ENCODE results near the gene C1orf53. TPM values are rescaled to one million over a fixed set of nuclear protein-coding genes. Genes with fewer than 3 reads are reported as not detected.

The C1orf53 gene
- total RNA-seq, 1 experiment from 2014 or later: 15.1 TPM

DNA sequence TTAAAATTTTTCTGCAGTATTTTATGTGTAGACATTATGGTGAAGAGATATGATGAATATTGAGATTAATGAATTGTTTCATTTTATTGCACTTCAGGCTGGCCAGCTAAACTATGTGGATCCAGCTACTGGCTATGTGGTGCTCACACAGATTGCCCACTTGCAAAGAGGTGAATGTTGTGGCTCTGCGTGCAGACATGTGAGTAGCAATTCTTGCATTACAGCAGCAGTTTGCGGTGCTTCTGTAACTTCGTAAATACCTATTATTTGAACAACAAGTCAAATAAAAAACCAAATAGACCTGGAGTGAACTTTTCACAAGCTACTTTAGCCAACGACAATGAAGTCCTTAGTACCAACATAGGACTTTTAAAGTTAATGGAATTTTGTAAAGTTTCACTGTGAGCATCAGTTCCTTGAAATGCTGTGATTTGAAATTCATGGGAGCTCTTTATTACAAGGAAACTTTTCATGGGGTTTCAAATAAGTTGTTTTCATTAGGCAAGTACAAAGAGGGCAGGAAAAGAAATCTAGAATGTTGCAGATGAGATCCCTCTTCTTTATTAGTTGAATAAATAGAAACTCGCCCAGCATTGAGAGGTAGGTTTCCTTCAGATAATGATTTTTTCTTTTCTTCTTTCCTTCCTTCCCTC lies 3.4 kb downstream of the C1orf53 start:
- no peaks in the 10 kb centered on the region for H3K9me3 Mint-ChIP-seq (ENCODE audit: unreplicated experiment)
- no peak for TF ChIP-seq CTCF (IDR thresholded peaks at IDR 0.05; ENCODE audit: unreplicated experiment)
- BruUV-seq (replicated peaks): no TSS peak
- ChIA-PET POLR2A (interaction anchor here (4.7 kb wide), 1 partner anchor 10 kb away, joined by 34 read pairs; the partner anchor contains the start of gene LHX9), CTCF (interaction anchor here (0.6 to 2.8 kb wide), 5 partner anchors 10 to 379 kb away, joined by 3 to 14 read pairs (median 9); no protein-coding TSS in a partner anchor)
- no peak overlapping the region for H3K4me3 Mint-ChIP-seq (ENCODE audit: unreplicated experiment)
- no peaks in the 10 kb centered on the region for H3K36me3 Mint-ChIP-seq (ENCODE audit: insufficient read depth, unreplicated experiment)
- DNase-seq (ENCODE audit: unreplicated experiment): no peak
- peaks cover 9% of the 10 kb centered on the region for H3K27me3 Mint-ChIP-seq (ENCODE audit: insufficient read depth, unreplicated experiment)
- peaks cover 26% of the 10 kb centered on the region for H3K4me1 Mint-ChIP-seq (ENCODE audit: insufficient read depth, unreplicated experiment)
- H3K27ac Mint-ChIP-seq (ENCODE audit: low read depth, unreplicated experiment): no peak overlapping the region
- intact Hi-C loops (cut with micrococcal nuclease): loop anchor here (10.0 kb wide), 1 partner anchor 131 kb away; the partner anchor contains the start of gene DENND1B

DNA sequence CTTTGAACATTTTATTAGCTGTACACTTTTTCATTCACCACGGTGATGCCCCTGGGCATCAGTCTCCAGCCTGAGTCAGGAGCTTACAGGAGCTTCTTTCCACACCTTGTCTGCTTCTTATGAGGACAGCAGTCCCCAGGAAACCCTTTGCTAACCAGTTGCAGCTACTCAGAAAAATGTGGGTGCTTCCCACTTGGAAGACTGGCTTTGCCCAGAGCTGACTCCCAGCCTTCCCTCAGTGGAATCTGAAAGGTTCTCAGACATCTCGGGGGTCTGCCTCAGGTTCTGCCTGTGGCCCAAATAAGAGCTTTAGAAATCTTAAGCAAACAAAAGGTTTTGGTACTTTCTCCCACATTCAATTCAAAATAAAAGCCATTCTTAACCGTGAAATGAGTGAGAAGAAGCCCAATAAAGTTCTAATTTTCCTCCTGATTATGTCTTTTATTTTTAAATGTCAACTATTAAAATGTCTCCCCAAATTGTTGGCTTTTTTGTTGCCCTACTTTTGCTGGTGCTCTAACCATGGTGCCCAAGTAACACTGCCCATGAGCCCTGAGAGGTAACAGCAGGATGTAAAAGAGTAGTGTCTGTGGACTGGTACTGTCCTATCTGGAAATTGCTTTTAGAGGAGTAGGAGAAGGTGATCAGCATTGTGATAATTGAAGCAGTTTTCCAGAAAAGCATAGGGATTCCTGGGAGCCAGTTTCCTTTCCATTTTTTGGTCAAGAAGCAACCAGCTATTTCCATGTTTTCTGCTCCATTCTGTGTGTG lies 5.6 kb downstream of the C1orf53 start:
- no peak overlapping the region for H3K27ac Mint-ChIP-seq (ENCODE audit: low read depth, unreplicated experiment)
- POLR2A ChIA-PET: interaction anchor here (1.4 kb wide), 1 partner anchor 59 kb away, joined by 3 read pairs; no protein-coding TSS in a partner anchor
- CTCF ChIA-PET: interaction anchor here (0.6 to 2.8 kb wide), 5 partner anchors 8 to 297 kb away, joined by 3 to 10 read pairs (median 4); no protein-coding TSS in a partner anchor

GRCh38 chr1:197908716-197909220 lies 6.3 kb downstream of the C1orf53 start:
- Mint-ChIP-seq H3K4me3 (ENCODE audit: unreplicated experiment) (no peak overlapping the region), H3K27me3 (ENCODE audit: insufficient read depth, unreplicated experiment) (peaks cover 10% of the 10 kb centered on the region), H3K27ac (ENCODE audit: low read depth, unreplicated experiment) (no peak overlapping the region), H3K4me1 (ENCODE audit: insufficient read depth, unreplicated experiment) (peaks cover 14% of the 10 kb centered on the region), H3K36me3 (ENCODE audit: insufficient read depth, unreplicated experiment) (no peaks in the 10 kb centered on the region), H3K9me3 (ENCODE audit: unreplicated experiment) (no peaks in the 10 kb centered on the region)
- intact Hi-C loops (cut with micrococcal nuclease): loop anchor here (10.0 kb wide), 1 partner anchor 134 kb away; the partner anchor contains the start of gene DENND1B
- no TSS peak for BruUV-seq (replicated peaks)
- ChIA-PET CTCF (interaction anchor here (2.0 kb wide), 1 partner anchor 39 kb away, joined by 7 read pairs; no protein-coding TSS in a partner anchor), POLR2A (interaction anchor here (0.7 kb wide), 1 partner anchor 161 kb away, joined by 3 read pairs; no protein-coding TSS in a partner anchor)
- DNase-seq (ENCODE audit: unreplicated experiment): no peak
- no peak for TF ChIP-seq CTCF (IDR thresholded peaks at IDR 0.05; ENCODE audit: unreplicated experiment)

More for the DNA sequence above, 5.6 kb downstream of the C1orf53 start:
- Mint-ChIP-seq H3K4me1 (ENCODE audit: insufficient read depth, unreplicated experiment) (peaks cover 21% of the 10 kb centered on the region), H3K4me3 (ENCODE audit: unreplicated experiment) (no peak overlapping the region), H3K9me3 (ENCODE audit: unreplicated experiment) (no peaks in the 10 kb centered on the region), H3K36me3 (ENCODE audit: insufficient read depth, unreplicated experiment) (no peaks in the 10 kb centered on the region), H3K27me3 (ENCODE audit: insufficient read depth, unreplicated experiment) (peaks cover 10% of the 10 kb centered on the region)
- no peak for TF ChIP-seq CTCF (IDR thresholded peaks at IDR 0.05; ENCODE audit: unreplicated experiment)
- no peak for DNase-seq (ENCODE audit: unreplicated experiment)
- no TSS peak for BruUV-seq (replicated peaks)
- intact Hi-C loops (cut with micrococcal nuclease): loop anchor here (10.0 kb wide), 1 partner anchor 133 kb away; the partner anchor contains the start of gene DENND1B
